Body of pancreas (tissue), 4 donors: ENCODE results near the gene MARCHF11. TPM values are rescaled to one million over a fixed set of nuclear protein-coding genes. Genes with fewer than 3 reads are reported as not detected.

ENCODE experiments used
- ATAC-seq: fragments of 150-250 bp; one replicate; pipeline ENCODE4 v1.9.1; 2016
- DNase-seq, 4 donors: peaks; one replicate each; pipeline ENCODE4 v3.0.0-alpha.2; 2019
- H3K27ac ChIP-seq, 4 donors: fragments of 200-600 bp; sonication (generic); 1 replicate in 3 of 4; 2 replicates in 1 of 4; pipeline versions ENCODE4 v1.5.1 to v1.6.1; 2016 to 2019; ENCODE audit warnings: mild to moderate bottlenecking in 1 of 4, mixed read lengths in 1 of 4, moderate library complexity in 1 of 4
- H3K27me3 ChIP-seq, 2 donors: fragments of 200-600 bp; sonication (generic); one replicate each; pipeline ENCODE4 v1.6.0; 2016; ENCODE audit warnings: mild to moderate bottlenecking in 1 of 2
- H3K36me3 ChIP-seq, 2 donors: fragments of 200-600 bp; sonication (generic); replicated peaks in 1 of 2; 2 replicates each; pipeline ENCODE4 v1.5.1; 2016; ENCODE audit warnings: low read depth in 2 of 2; ENCODE audit not compliant: insufficient read depth in 1 of 2
- H3K4me1 ChIP-seq: fragments of 200-600 bp; sonication (generic); one replicate; pipeline ENCODE4 v1.6.0; 2016
- H3K4me3 ChIP-seq, 2 donors: fragments of 200-600 bp; sonication (generic); 1 replicate in 1 of 2; 2 replicates in 1 of 2; pipeline ENCODE4 v1.5.1; 2016 to 2019
- H3K9me3 ChIP-seq, 3 donors: fragments of 200-600 bp; sonication (generic); 1 replicate in 2 of 3; 2 replicates in 1 of 3; pipeline ENCODE4 v1.5.1; 2016
- CTCF ChIP-seq, 7 experiments: fragments of 450-650 bp in 4 of 7; fragments of 200-600 bp in 3 of 7; sonication (generic) in 3 of 7; IDR thresholded peaks; one replicate each; pipeline ENCODE4 v1.5.1; 2016 to 2019; ENCODE audit warnings: antibody characterized with exemption in 7 of 7
- POLR2A ChIP-seq, 3 donors: fragments of 450-650 bp; IDR thresholded peaks; one replicate each; pipeline ENCODE4 v1.6.1; 2016; ENCODE audit warnings: antibody characterized with exemption in 3 of 3, mild to moderate bottlenecking in 2 of 3
- WGBS, 2 donors: methylation state at CpG; one replicate each; pipeline ENCODE4 v1.1.5; 2017; 5-methylcytosine and 5-hydroxymethylcytosine counted together
- intact Hi-C: fragments of 100-400 bp; cut with DNase I; formaldehyde crosslinking; loops from one replicate; pipeline ENCODE4 v1.15.1; 2023
- total RNA-seq, 2 donors: library from RNA; depleted of rRNA; stranded (reverse); fragments of >200 nt; gene quantifications; one replicate each; pipeline ENCODE4 v1.1.0, GENCODE V29; 2016

Gene MARCHF11
- total RNA-seq, 2 donors from 2014 or later = not detected

- intact Hi-C loops = loop anchor here (10.0 kb wide), 1 partner anchor 265 kb away; no protein-coding TSS in a partner anchor
- no peak for TF ChIP-seq CTCF (IDR thresholded peaks at IDR 0.05)
- no peak for TF ChIP-seq POLR2A (IDR thresholded peaks at IDR 0.05)
- Histone ChIP-seq H3K36me3 (no peaks in the 10 kb centered on the region), H3K9me3 (no peaks in the 10 kb centered on the region), H3K27ac (no peak overlapping the region), H3K4me3 (peak overlapping the region in 1 of 2 donors; percentile 20), H3K4me1 (peaks cover 10% of the 10 kb centered on the region), H3K27me3 (peaks cover 0 to 5% of the 10 kb centered on the region in 2 donors)
- 2 to 3% methylated on average over 18 to 39 of the region's 63 CpGs for WGBS, 2 donors
- DNase-seq (peak in 1 of 4 donors; percentile 6), ATAC-seq (no peak)
These were observed 571 bp upstream of the MARCHF11 start for GRCh38 chr5:16179936-16180788.

GRCh38 chr5:16178745-16179372 is 732 bp downstream of the MARCHF11 start:
- peak in 1 of 7 experiments; percentile 7 for TF ChIP-seq CTCF (IDR thresholded peaks at IDR 0.05)
- TF ChIP-seq POLR2A (IDR thresholded peaks at IDR 0.05) = no peak
- ATAC-seq = peak; percentile 92
- intact Hi-C loops = loop anchor here (10.0 kb wide), 1 partner anchor 266 kb away; no protein-coding TSS in a partner anchor
- H3K27me3 ChIP-seq = peaks cover 0 to 5% of the 10 kb centered on the region in 2 donors
- peaks cover 10% of the 10 kb centered on the region for H3K4me1 ChIP-seq
- H3K9me3 ChIP-seq = no peaks in the 10 kb centered on the region
- no peaks in the 10 kb centered on the region for H3K36me3 ChIP-seq
- 6 to 7% methylated on average over 6 to 49 of the region's 57 CpGs for WGBS, 2 donors
- peak; percentile 84 to 91 (median 86) for DNase-seq
- H3K4me3 ChIP-seq = no peak overlapping the region
- peak overlapping the region in 1 of 4 donors; percentile 49 for H3K27ac ChIP-seq

- Histone ChIP-seq H3K27me3 (no peaks in the 10 kb centered on the region), H3K4me3 (no peak overlapping the region), H3K9me3 (no peaks in the 10 kb centered on the region), H3K36me3 (no peaks in the 10 kb centered on the region), H3K4me1 (no peaks in the 10 kb centered on the region), H3K27ac (no peak overlapping the region)
- intact Hi-C loops = no loop called here
- no peak for ATAC-seq
- 43 to 44% methylated on average over 2 of the region's 2 CpGs for WGBS, 2 donors
- TF ChIP-seq CTCF (IDR thresholded peaks at IDR 0.05) (no peak), POLR2A (IDR thresholded peaks at IDR 0.05) (no peak)
- DNase-seq = no peak
These were observed 10.0 kb downstream of the MARCHF11 start for GRCh38 chr5:16169550-16169949.

- ATAC-seq = peak; percentile 74
- intact Hi-C loops = no loop called here
- no peaks in the 10 kb centered on the region for H3K36me3 ChIP-seq
- no peak overlapping the region for H3K4me3 ChIP-seq
- DNase-seq = peak; percentile 32 to 63 (median 43)
- H3K27me3 ChIP-seq = no peaks in the 10 kb centered on the region
- TF ChIP-seq POLR2A (IDR thresholded peaks at IDR 0.05) (no peak), CTCF (IDR thresholded peaks at IDR 0.05) (peak; percentile 28 to 74 (median 57))
- WGBS, 2 donors = 0 to 1% methylated on average over 5 of the region's 5 CpGs
- no peaks in the 10 kb centered on the region for H3K4me1 ChIP-seq
- H3K27ac ChIP-seq = no peak overlapping the region
- H3K9me3 ChIP-seq = no peaks in the 10 kb centered on the region
These were observed 18.9 kb downstream of the MARCHF11 start for GRCh38 chr5:16160706-16161105.
